HG03095 (cell line): ENCODE results near the gene ARID5A.
"Not testable (repeated sequence)": the region's sequence is repeated elsewhere in the genome, so short reads cannot be mapped to it uniquely, and the experiment has no call there.

Experiments
- ATAC-seq: cut with Tn5 transposase; IDR thresholded peaks from one replicate; pipeline ENCODE4 v1.9.1; 2021; ENCODE audit warnings: moderate library complexity; ENCODE audit not compliant: unreplicated experiment

ARID5A gene

DNA sequence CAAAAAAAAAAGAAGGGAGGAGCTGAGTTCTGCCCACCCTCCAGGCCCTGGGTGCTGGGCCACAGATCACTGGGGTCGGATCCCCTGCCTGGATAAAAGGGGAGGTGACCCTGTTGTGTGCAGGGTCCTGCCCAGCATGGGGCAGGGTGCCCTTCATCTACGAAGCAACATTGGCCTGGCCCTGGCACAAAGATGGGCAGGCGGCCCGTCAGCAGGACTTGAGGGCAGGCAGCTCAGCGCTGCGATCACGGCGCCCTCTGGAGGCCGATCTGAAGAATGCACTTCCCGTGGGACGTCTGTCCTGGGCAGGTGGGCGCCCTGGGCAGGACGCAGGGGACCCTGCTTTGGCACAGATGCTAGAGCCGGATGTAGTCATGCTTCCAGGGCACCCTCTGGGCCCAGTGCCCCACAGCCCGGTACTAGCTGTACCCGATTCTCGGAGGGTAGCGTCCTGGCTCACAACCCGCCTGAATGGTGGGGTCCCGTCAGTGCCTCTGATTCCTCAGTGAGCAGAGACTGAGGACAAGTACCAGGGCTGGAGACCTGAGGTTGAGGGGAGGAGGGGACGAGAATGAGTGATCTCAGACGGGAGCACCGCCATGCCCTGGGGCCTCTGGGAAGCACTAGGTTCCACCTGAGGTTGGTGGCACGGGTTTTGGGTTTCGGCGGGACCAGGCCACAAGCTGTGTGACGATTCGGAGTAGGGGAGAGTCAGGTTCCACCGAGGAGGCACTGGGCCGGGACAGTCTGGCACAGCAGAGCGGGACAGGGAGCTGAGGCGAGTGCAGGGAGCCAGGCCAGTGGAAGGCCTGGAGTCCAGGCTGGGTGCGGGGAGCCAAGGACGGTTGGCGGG, 18.0 kb downstream of the ARID5A start:
- no peak for ATAC-seq

DNA sequence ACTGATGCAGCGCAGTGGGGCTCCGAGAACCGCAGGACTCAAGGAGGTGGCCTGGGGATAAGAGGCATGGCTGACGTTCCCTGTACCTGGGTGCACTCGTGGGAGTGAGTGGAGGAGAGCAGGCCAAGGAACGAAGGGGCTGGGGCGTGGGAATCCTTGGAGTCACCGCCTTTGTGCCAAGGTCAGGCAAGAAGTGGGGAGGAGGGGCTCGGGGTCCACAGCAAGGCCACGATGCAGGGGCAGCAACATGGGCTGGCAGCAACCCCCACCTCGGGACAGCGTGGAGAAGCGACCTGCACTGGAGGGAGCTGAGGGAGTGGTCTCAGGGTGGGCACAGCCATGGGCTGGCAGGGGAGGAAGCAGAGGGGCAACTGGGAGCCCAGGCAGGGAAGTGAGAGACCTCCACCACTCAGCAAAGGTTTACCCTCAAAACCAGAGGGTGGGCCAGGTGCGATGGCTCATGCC, 18.6 kb downstream of the ARID5A start:
- ATAC-seq: no peak

DNA sequence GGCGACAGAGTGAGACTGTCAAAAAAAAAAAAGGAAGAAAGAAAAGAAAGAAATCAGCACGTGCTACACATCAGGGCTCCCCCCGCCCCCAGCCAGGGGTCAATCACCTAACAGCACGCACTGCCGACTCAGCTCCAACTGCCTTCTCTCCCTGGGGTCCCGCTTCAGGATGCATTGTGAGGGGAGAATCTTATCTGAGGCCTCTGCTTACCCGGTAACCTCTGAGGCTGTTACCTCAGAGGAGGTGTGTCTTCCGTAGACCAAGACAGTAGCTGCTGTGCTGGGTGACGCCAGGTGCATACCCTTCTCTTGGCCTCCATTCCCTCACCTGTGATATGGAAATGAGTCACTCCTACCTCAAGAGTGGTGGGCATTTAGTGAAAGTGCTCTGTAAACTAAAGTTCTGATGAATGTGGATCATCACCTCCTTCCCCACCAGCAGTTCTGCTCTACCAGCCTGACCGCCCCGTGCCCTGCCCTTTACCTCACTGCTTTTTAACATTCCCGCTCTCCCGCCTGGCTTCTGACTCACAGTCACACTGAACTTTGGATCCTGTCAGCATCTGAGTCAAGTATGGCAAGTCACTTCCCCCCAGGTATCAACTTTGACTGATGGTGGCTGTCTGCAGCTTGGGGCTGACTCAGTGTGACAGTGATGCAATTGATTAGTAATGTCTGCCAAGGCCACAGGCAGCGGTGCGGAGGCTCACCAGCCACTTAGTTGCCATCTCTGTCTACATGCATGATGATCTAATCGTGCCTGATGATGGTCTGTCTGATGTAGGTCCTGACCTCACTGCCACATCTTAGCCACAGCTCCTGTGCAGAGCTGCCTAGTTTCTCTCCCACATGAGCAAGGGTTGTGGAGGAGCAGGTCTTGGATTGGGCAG, 20.1 kb downstream of the ARID5A start:
- no peak for ATAC-seq

DNA sequence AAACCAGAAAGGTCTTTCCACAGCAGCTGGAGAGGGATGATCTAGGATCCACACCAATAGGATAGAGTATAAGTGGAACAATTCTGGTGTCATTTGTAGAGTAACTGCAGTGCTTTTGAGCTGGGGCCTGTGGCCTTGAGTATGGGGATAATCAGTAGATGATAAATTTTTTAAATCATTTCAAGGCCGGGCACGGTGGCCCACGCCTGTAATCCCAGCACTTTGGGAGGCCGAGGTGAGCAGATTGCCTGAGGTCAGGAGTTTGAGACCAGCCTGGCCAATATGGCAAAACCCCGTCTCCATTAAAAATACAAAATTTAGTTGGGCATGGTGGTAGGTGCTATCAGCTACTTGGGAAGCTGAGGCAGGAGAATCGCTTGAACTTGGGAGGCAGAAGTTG, 20.9 kb downstream of the ARID5A start:
- not testable (repeated sequence) for ATAC-seq

DNA sequence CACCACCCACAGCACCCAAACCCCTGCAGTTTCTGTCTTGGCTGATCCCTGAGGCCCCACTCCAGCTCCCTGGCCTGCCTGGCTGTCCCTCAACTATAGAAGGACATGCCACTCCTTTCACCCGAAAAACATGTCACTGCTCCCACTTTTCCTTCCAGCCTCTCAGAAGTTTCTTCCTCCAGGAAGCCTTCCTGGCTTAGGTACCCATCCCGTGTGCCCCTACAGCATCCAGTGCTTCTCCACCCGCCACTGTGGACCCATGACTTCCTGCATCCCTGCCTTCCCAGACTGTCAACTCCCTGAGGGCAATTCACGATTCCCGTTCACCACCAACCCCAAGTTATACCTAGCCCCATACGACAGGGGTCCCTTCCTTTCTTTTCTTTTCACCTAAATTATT, 21.5 kb downstream of the ARID5A start:
- no peak for ATAC-seq

DNA sequence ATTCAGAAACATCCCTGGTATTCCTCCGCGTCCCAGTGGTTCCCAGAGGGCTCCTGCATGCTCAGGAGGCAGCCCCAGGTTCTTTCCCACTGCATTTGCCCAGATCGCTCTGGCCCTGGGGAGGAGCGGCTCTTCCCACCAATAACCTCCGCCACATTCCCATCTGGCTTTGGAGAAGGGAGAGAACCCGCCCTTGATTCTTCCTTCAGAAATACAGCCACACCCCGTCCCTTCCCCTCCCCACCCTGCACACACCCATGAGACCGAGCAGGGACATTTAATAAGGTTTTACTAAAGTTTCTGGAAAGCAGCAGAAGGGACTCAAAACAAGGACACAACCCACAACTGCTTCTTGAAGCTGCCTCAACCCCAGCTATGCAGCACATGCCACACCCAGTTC, 21.9 kb downstream of the ARID5A start:
- ATAC-seq: no peak

DNA sequence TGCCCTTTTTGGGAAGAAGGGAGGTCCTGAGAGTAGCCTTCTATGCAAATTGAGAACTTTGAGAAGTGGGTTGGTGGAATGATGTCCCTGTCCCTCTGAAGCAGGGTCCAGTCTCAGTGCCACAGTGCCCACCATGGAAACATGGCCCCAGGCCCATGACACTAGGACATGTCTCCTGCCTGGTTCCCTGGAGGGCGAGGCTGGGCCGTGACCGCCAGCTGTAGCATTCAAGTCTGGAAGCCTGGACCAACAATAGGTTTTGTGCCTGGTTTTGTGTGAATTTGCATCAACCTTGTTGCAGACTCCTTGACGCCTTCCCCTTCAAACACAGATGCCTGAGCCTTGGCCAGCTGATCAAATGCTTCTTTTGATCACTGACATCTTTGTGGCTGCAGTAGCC, 27.5 kb downstream of the ARID5A start:
- ATAC-seq: no peak

DNA sequence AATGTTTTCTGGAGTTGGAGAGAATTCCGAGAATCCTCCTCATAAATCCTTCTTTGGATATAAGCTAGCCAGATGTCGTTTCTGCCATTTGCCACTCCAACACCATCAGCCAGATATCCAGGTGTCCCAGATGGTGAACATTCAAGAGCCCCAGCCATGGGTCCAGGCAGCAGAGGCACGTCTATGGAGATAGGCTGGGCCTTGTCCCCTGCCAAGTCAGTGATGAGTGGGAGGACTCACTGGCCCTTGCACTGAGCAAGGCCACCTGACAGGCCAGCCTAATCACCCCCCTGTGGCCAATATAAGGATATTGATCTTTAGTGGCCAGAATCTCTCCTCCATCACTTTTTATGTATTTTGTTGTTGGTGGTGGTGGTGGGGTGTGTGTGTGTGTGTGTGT, 28.0 kb downstream of the ARID5A start:
- ATAC-seq: no peak

DNA sequence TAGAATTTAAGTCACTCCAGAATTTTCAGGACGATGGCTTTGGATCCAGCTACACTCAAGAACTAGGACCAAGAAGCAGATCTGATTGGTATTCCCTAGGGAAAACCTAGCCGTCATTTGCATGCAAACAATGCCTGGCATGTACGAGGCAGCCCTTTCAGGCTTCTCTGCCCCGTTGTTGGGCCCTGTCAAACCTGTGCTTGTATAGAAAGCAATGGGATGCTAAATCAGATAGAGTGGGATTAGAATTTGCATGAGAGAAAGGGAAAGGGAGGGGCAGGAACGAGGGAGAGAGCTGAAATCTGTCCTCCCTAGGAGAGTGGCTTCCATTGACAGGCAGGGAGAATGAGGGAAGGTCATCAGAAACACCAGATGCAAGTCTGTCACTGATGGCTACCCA, 28.6 kb downstream of the ARID5A start:
- no peak for ATAC-seq

DNA sequence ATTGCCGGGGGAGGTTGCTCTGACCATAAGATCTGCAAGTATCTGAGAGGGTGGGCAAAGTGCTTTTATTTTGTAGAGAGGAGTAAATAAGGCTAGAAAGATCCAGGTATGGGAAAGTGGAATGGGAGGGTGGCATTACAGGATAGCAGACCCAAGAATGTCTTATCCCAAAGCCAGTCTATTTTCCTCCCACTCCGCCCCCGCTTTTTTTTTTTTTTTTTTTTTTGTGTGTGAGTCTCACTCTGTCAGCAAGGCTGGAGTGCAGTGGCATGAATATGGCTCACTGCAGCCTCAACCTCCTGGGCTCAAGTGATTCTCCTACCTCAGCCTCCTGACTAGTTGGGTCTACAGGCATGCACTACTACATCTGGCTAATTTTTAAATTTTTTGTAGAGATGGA, 31.5 kb downstream of the ARID5A start:
- no peak for ATAC-seq

DNA sequence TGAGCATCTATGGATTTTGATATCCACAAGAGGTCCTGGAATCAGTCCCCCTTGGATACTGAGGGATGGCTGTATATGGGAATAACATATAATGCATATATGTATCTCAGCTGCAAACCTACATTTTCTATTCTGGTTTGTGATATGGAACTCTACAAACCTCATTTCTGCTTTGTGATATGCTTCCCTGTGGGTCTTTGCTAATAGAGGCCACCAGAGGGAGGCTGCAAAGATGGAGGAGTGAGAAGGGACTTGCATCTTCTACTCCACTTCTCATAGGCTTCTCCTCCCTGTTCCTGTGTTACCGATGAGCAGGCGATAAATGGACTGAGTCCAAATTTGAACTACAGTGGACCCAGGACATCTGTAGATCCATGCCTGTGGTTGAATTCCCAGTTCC, 37.8 kb downstream of the ARID5A start:
- no peak for ATAC-seq

DNA sequence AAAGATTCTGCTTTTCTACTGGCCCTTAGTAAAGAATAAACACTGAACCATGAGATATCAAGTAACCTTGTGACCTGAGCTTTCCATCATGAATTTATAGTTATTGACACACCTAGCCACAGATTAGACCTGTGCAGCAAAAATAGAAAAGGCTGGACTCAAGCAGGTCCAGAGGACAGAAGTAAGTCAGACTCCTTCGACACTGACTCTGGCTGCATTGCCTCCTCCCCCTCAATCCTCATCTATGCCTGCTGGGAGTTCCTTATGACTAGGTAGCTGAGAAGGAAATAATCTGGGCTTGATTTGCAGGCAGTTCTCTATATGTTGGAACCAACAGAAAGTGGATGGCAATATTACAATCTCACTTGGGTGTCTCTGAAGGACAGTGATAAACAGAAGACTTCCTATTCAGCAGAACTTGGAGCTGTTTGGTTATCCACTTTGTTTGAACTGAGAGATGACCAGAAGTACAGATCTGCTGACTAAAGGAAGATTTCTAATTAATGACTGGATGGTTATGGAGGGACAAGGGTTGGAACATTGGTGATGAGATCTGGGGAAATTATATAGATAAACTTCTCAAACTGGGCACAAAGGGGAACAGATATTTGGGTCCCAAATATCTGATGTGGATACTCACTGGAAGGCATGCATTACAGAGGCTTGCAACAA, 39.4 kb downstream of the ARID5A start:
- ATAC-seq: no peak

DNA sequence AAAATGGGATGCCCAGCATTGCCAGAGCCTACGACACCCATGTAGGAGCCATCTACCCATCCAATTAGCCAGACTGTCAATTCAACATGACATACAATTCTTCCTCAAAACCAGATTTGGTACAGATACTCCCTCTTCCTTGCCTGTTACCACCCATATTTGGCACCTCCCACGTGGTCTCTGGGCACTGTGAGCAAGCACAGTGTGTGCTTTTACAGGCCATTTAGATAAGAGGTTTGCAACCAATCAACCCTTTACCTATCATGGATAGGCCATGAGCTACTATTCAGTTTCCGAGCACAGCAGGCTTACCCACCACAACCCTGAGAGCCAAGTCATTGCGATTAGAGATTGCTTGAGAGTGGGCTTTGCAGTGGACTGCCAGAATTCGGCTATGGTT, 40.9 kb downstream of the ARID5A start:
- ATAC-seq: no peak

DNA sequence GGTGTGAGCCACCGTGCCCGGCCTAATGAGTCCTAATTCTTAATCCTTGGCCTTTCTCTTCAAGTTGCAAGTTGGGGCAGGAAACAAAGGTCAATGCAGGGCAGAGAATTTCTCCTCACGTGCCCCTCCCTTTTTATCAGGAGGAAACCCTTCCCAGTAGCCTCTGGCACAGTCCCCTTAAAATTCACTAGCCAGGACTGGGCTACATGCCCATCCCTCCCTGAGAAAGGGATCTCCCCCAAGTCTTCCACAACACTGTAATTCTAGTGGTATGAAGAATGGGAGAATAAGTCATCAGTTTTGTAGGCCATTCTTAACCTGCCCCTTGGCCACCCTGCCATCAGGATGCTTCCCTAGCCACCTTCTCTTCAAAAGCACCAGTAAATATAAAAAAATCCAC, 42.2 kb downstream of the ARID5A start:
- no peak for ATAC-seq

DNA sequence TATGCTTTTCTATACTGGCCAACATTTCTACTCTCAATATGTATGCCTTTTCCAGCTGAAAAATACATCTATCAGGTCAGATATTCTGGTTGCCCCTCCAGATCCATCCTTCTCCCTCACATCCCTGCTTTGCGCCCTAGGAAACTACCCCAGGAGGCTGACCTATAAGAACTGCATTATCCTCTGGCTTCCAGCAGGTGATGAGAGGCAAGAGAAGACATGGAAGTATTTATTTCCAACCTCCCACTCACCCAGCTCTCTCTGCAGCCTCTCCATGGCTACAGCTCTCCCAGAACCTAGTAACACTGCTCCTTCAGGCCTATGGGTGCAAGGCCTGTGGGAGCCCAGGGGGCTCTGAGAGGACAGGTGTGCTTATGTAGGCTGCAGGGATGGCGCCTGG, 42.9 kb downstream of the ARID5A start:
- ATAC-seq: no peak

DNA sequence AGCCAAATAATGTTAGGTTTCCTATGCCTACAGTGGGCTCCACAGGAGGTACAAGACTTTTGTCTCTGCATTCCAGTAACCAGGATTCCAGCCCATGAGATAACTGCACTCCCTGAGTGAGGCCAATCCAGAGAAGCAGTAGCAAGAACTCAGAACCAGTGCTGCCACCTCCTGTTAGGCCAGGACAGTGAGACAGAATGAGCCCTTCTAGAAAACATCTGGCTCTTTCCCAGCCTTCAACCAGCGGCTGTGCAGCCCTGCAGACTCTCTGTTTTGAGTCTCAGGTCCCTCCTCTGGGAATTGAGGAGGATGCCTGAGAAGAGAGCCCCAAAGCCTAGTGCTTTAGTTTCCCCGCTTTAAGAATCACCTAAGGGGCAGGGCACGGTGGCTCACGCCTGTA, 44.2 kb downstream of the ARID5A start:
- ATAC-seq: no peak

DNA sequence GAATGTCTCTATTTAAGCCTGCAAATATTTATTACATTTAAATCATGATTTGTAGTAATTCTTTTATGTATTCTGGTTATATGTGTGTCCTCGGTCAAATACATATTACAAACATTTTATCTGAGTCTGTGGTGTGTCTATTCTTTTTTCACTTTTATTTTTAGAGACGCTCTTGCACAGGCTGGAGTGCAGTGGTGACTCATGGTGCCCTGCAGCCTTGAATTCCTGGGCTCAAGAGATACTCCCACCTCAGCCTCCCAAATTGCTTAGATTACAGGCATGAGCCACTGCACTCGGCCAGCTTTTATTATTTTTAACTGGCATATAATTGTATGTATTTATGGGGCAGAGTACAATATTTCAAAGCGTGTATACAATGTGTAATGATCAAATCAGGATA, 47.5 kb downstream of the ARID5A start:
- ATAC-seq: no peak

DNA sequence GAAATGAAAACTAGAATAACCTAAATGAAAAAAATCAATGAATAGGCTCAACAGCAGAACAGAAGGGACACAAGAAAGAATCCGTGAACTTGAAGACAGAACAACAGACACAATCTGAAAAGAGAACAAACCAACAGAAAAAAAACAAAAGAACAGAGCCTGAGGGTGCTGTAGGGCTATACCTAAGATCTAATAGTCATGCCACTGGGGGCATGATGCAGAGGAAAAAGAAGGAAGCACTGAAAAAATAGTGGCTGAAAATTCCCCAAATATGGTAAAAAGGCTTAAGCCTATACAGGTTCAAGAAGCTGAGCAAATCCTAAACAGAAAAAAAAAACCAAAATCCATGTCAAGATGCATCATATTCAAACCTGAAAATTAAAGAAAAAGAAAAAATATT, 51.3 kb downstream of the ARID5A start:
- ATAC-seq: no peak

DNA sequence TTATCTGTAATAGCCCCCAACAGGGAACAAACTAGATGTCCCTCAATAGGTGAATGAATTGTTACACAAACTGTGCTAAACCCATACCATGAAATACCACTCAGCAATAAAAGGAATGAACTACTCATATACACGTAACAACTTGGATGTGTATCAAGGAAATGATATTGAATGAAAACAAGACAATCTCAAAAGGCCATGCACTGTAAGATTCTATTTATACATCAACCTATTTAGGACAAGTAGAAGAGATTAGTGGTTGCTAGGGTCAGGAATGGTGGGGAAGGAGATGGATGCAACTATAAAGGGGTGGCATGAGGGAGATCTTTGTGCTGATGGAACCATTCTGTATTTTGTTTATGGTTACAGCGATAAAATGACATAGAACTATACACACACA, 54.5 kb downstream of the ARID5A start:
- ATAC-seq: no peak

DNA sequence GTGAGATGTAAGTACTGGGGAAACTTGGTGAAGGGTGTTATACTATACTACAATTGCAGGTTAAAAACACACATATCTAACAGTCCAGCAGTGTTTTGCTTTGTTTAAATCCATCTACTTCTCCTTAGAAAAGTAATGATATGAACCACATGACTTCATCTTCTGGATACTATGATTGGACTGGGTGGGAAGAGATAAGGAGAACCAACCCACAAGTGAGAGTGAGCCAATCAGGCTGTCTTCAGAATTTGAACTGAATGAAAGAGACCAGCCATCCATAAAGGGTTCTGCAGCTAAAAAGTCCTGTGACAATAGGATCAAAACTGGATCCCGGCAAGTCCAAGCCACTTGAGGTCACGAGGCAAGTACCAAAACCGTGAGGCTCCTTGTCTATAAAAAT, 54.9 kb downstream of the ARID5A start:
- no peak for ATAC-seq

DNA sequence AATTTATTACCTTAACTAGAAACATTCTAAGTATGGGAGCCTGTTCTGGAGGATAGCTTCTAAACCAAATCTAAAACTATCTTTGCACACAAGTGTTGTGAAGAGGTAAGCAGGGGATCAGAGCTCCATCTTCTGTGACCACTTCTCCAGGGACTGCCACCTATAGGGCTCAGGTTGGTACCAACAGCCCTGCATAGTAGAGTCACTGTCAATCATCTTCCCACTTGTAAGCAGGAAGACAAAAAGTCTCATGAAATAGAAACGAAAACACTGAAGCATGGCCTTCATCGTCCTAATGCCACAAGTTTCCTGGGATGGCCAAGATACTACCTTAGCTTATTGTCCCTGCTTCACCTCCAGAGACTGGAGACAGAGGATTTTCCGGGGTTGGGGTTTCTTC, 57.7 kb downstream of the ARID5A start:
- ATAC-seq: no peak
